GM12865 (cell line): Measurements from ENCODE around the gene FGD5.

Experiments used
- DNase-seq: peaks from one replicate; pipeline ENCODE4 v3.0.0; 2010; ENCODE audit warnings: low read depth
- H3K4me3 ChIP-seq: 2 replicates; pipeline ENCODE4 v1.5.1; 2011; ENCODE audit warnings: mild to moderate bottlenecking, low read depth, low read length, control low read depth
- CTCF ChIP-seq: IDR thresholded peaks from 2 replicates; pipeline ENCODE4 v1.5.1; 2011; ENCODE audit warnings: low read length, control low read depth, low read depth, inconsistent platforms; ENCODE audit not compliant: insufficient read depth; ENCODE audit errors: missing control alignments

Gene FGD5

GRCh38 chr3:14923476-14923875 lies 104.7 kb downstream of the FGD5 start:
- no peak overlapping the region for H3K4me3 ChIP-seq
- no peak for TF ChIP-seq CTCF
- no peak for DNase-seq

GRCh38 chr3:14925729-14926591 lies 107.2 kb downstream of the FGD5 start:
- DNase-seq: peak; percentile 68
- H3K4me3 ChIP-seq: no peak overlapping the region
- peak; percentile 64 for TF ChIP-seq CTCF

GRCh38 chr3:14926592-14926991 lies 107.8 kb downstream of the FGD5 start:
- no peak overlapping the region for H3K4me3 ChIP-seq
- TF ChIP-seq CTCF: no peak
- no peak for DNase-seq

- no peak overlapping the region for H3K4me3 ChIP-seq
- TF ChIP-seq CTCF: no peak
- no peak for DNase-seq
These were observed 108.5 kb downstream of the FGD5 start for GRCh38 chr3:14927308-14927707.

- TF ChIP-seq CTCF: no peak
- no peak for DNase-seq
- no peak overlapping the region for H3K4me3 ChIP-seq
These were observed 110.7 kb downstream of the FGD5 start for GRCh38 chr3:14929310-14930074.

GRCh38 chr3:14933820-14934425 lies 115.2 kb downstream of the FGD5 start:
- DNase-seq: no peak
- H3K4me3 ChIP-seq: no peak overlapping the region
- no peak for TF ChIP-seq CTCF
